Measurements from ENCODE around the gene ADRA2A.

The ADRA2A gene

DNA sequence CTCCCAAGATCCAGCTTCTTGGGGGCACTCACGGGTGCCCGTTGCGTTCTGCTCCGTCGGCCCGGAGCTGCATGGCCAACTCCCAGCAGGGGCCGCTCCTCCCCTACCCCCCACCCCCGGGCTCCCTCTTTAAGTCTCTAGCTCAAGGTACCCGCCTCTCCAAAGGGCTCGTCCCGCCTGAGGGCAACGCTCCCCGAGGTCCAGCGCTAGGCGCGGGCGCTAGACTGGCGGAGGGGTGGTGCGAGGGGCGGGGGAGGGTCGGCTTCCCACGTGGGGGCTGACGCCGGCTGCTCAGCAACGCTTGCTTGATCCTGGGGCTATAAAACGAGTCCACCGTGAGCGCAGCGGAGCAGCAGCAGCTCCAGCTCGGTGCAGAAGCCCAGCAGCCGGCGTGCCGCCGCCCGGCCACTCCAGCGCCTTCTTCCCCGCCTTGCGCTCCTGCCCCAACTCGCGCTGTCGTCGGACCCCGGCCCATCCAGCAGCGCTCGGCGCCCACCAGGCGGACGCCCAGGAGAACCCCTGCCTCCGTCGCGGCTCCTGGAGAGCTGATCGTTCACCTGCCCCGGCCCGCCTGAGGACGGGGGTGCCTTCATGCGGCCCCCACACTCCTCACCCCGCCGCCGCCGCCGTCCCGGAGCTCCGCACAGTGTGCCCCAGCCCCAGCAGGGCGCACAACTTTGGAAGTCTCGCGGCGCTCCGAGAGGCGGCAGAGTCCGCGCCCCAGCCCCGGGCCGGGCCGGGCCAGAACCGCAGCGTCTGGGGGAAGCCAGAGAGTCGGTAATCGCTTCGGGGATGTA lies at the start of gene ADRA2A:
ADRA2A (plus strand) TSS at position 348 of the 797 bp plus-strand sequence. CDS start 968 bp downstream, outside the sequence.
- DNase-seq = peak in 2 of 6 experiments; percentile 16 to 19

DNA sequence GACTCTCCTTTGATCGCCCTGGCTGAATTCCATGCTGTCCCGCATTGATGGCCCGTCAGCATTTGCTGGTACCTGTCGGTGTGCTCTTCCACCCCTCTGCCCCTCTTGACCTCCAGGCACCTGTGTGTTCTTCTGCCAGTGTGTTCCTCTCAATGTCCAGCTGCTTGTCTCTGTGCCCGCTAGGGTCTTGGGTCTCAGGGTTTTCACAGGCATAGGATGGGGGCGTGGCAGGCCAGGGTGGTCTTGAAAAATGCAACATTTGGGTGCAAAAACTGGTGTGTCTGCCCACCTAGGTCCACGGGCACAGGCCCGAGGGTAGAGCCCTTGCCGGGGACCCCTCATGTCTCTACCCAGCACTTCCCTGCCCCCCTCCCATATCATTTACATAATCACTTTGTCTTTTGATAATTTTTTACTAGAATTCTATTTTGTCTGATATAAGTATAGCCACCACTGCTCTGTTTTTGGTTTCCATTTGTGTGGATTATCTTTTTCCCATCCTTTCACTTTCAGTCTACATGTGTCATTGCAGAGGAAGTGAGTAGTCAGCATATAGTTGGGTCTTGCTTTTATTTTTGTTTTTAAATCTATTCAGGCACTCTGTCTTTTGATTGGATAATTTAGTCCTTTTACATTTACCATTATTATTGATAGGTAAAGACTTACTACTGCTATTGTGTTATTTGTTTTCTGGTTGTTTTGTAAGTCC lies 46.6 kb upstream of the ADRA2A start:
- no peak for DNase-seq

DNA sequence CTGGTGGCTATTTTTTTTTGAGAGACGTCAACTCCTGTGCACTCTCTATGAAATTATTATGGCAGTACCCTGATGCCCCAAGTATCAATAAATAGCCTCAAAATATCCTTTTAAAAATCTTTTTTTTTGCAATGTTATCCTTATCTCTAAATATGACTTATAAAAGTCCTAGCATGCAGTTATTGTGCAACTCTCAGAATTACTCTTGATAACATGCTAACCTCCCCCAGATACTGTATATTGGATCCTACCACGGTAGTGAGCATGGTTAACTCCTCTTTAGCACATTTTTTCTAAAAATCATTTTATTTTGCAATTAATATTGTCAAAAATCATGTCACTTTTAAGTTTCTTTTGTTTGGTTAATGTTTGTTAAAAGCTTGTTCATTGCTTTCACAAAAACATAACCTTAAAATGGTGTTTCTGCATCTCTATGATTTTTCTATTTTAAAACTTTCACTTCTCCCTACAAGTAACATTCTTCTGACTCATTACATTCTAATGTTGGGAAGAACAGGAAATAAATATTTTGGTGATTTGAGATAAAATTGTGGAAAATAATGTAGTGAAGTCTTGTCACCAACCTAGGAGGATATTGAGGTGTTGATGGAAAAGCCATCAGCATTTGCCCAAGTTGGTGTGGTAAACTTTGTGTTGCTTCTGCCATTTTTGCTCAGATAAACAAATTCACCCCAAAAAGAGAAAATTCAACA lies 42.1 kb upstream of the ADRA2A start:
- DNase-seq = no peak

DNA sequence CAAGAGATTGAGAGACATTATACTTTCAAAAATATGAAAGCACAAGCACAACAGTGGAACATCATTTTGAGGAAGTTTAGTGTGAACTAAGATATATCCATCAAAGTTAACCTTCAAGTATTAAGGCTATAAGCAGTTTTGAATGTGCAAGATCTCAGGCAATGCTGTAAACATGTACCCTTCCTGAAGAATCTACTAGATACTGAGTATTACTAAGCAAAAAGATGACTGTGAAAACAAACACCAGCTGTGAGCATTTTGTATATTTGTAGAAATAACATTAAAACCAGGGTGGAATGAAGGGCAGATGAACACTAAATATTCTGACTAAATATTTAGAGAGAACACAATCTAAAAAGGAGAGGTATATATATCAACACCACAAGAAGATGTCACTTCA lies 41.3 kb upstream of the ADRA2A start:
- DNase-seq = no peak

DNA sequence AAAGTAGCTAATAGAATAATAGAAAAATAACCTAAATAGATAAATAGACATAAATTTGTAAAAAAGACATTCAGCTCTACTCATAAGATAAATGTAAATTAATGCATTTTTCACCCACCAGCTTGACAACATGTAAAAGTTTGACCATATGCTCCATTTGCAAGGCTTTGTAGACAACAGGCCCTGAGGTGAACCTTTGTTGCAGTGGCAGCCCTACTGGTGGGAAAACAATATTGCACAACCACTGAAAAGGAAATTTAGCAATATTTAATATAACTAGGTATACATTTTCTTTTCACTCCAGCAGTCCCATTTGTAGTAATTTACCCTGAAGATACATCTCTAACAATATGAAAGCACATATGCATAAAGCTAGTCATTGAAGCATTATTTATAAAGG lies 39.0 kb upstream of the ADRA2A start:
- DNase-seq = no peak

DNA sequence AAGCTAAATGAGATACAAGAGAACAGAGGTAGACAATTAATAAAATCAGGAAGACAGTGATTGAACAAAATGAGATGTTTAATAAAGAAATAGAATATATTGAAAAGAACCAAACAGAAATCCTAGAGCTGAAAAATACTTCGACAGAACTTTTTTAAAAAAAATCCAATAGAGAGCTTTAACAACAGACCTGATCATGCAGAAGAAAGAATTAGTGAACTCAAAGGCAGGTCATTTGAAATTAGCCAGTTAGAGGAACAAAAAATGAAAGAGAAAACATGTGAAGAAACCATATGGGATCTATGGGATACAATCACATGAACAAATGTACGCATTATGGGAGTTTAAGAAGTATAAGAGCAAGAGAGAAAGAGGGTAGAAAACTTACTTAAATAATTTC lies 37.3 kb upstream of the ADRA2A start:
- no peak for DNase-seq

DNA sequence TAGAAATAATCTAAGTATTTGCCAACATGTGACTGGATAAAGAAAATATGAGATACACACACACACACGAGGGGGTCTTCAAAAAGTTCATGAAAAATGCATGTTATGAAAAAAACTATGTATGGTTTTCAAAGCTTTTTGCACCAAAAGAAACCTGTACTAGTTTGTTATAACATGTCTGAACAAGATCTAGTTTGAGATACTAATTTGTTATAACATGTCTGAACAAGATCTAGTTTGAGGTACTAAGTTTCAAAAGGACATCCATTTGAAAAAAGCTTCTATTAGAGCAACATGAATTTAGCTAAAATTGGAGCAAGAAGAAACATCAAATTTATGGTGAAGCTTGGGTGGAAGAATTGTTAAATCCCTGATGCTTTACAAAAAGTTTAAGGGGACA lies 19.8 kb upstream of the ADRA2A start:
- no peak for DNase-seq

DNA sequence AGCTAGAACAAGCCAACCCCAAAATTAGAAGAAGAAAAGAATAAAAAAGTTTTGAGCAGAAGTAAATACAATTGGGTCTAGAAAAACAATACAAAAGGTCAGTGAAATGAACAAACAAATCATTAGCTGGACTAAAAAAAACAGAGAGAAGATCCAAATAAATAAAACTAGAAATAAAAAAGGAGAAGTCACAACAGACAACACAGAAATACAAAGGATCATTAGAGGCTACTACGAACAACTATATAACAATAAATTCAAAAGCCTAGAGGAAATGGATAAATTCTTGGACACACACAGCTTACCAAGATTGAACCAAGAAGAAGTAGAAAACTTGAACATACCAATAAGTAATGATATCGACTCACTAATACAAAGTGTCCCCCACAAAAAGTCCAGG lies 13.4 kb upstream of the ADRA2A start:
- DNase-seq = no peak

DNA sequence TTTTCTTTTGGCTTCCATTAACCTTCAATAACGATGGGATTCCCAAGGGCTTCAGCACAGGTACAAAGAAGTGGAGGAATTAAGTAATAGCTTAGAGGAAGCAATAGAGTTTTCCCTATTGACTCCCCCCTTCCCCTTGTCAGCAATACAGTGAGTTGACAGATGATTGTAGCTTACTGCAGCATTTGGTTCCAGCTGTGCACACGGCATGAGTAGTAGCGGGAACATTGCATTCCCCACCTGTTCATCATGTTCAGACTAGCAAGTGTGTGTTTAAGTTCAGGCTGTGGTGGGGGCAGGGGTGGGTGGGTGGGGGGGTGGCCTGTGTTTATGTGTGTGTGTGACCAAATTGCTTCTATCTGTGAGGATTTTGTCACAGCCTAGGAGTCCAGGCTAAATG lies 4.6 kb upstream of the ADRA2A start:
- DNase-seq = no peak

DNA sequence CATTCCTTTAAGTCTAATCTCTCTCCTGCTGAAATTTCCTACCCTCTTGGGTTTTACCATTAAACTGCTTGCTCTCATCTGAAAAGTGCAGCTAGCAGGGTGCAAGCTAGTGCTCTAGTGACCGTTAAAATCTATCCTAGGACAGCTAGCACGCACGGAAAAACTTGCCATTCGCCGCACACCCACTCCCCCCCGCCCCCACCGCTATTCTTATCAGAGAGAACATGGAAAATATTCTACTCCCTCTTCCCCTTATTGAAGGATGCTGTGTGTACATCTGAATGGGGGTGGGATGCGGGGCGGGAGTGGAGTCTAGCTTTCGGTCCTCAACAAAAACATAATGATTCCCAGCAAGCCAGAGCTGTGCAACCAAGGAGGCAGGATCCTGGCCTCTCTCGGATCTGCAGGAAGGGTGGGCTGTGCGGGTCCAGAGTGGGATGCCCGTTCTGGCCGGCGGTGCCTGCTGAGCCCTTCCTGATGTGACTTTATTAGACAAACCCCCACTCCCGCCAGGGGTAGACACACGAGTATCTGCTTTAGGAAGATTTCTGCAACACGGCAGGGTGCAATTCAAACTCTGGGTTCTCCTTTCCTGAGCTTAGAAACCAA lies 1.1 kb upstream of the ADRA2A start:
- DNase-seq = no peak

DNA sequence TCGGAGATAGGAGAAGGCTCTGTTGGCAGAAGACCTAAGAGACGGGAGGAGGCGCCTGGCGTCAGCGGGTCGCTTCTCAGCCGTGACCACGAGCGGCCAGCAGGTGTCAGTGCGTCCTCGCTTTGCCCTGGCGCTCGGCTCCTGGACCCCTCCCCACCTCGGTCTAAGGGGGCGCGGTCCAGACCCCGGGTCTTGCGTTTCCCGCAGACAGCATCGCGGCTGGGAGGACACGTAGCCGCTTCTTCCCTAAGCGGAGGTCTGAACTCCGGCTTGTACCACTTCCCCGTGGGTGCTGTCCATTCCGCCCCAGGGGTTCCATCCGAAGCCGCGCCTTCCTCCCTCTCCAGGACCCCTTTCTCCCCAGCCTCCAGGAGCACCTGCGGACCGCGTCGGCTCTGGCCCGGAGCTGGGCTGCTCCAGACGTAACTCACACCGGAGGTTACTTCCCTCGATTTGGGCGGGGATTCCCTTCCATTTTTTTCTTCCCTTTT lies 593 bp upstream of the ADRA2A start:
- peak in 4 of 6 experiments; percentile 7 to 35 (median 20) for DNase-seq

DNA sequence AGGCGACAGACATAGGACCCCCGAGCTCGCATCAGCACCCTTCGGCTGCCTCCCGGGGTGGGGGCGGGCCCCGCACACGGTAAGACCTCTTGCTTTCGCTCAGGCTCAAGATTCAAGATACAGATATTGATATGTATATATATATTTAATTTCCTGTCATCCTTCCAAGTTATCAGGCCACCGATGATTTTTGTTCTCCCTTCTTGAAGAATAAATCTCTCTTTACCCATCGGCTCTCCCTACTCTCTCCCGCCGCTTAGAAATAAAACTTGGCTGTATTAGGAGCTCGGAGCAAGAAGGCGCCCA lies 603 bp downstream of the ADRA2A start:
- no peak for DNase-seq

DNA sequence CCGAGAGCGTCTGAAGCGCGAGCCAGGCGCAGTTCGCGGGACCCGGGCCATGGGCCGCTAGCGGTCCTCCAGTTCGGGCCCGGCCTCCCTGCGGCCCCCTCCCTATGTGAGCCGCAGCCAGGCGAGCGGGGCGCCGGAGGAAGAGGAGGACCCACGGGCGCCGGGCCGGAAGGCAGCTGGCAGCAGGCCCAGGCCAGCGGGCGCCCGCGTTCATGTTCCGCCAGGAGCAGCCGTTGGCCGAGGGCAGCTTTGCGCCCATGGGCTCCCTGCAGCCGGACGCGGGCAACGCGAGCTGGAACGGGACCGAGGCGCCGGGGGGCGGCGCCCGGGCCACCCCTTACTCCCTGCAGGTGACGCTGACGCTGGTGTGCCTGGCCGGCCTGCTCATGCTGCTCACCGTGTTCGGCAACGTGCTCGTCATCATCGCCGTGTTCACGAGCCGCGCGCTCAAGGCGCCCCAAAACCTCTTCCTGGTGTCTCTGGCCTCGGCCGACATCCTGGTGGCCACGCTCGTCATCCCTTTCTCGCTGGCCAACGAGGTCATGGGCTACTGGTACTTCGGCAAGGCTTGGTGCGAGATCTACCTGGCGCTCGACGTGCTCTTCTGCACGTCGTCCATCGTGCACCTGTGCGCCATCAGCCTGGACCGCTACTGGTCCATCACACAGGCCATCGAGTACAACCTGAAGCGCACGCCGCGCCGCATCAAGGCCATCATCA lies 1.1 kb downstream of the ADRA2A start:
- peak in 1 of 6 experiments; percentile 40 for DNase-seq

DNA sequence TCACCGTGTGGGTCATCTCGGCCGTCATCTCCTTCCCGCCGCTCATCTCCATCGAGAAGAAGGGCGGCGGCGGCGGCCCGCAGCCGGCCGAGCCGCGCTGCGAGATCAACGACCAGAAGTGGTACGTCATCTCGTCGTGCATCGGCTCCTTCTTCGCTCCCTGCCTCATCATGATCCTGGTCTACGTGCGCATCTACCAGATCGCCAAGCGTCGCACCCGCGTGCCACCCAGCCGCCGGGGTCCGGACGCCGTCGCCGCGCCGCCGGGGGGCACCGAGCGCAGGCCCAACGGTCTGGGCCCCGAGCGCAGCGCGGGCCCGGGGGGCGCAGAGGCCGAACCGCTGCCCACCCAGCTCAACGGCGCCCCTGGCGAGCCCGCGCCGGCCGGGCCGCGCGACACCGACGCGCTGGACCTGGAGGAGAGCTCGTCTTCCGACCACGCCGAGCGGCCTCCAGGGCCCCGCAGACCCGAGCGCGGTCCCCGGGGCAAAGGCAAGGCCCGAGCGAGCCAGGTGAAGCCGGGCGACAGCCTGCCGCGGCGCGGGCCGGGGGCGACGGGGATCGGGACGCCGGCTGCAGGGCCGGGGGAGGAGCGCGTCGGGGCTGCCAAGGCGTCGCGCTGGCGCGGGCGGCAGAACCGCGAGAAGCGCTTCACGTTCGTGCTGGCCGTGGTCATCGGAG lies 1.8 kb downstream of the ADRA2A start:
- no peak for DNase-seq

DNA sequence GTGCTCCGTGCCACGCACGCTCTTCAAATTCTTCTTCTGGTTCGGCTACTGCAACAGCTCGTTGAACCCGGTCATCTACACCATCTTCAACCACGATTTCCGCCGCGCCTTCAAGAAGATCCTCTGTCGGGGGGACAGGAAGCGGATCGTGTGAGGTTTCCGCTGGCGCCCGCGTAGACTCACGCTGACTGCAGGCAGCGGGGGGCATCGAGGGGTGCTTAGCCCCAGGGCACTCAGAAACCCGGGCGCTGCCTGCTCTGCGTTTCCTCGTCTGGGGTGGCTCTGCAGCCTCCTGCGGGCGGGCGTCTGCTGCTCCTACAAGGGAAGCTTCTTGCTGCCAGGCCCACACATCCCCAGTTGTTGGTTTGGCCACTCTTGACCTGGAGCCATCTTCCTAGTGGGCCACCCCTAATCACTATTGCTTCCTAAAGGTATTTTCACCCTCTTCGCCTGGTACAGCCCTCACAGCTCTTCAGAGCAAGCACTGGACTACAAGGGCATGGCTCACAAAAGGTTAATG lies 2.5 kb downstream of the ADRA2A start:
- DNase-seq = no peak

DNA sequence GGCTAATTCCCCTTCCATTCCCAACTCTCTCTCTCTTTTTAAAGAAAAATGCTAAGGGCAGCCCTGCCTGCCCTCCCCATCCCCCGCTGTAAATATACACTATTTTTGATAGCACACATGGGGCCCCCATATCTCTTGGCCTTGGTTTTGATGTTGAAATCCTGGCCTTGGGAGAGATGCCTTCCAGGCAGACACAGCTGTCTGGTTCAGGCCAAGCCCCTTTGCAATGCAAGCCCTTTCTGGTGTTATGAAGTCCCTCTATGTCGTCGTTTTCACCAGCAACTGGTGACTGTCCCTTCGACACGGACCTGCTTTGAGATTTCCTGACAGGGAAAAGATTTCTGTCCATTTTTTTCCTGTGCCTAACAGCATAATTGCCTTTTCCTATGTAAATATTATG lies 3.0 kb downstream of the ADRA2A start:
- no peak for DNase-seq

DNA sequence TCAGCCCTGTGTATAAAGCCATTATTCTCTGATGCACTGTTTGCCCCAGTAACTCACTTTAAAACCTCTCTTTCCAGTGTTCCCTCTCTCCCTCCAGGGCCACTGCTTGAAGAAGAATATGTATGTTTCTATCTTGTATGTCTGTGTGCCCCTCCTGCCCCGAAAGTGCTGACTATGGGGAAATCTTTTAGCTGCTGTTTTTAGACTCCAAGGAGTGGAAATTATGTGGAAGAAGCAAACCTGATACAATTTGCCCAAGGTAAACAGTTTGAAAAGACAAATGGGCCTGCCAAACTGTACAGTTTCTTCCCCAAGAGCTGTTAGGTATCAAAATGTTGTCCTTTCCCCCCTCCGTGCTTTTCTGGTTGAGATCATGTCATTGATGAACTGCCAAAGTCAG lies 3.4 kb downstream of the ADRA2A start:
- no peak for DNase-seq

DNA sequence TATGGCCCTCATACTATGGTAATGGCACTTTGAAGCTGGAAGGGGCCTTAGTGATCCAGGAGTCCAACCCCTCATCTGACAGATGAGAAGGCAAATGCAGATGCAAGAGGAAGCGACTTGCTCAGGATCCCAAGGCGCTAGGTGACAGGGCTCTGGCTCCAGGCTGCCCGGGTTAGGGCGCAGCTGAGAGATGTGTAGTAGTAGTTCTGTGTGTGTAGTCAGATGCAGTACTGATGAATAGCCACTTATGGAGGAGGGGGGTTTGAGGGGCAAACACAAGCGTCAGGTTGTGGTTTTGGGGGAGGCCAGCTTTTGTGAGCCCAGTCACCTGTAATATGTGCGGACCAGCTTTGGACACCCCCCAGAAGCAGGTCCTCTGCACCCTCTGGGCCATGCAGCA lies 4.8 kb downstream of the ADRA2A start:
- no peak for DNase-seq

DNA sequence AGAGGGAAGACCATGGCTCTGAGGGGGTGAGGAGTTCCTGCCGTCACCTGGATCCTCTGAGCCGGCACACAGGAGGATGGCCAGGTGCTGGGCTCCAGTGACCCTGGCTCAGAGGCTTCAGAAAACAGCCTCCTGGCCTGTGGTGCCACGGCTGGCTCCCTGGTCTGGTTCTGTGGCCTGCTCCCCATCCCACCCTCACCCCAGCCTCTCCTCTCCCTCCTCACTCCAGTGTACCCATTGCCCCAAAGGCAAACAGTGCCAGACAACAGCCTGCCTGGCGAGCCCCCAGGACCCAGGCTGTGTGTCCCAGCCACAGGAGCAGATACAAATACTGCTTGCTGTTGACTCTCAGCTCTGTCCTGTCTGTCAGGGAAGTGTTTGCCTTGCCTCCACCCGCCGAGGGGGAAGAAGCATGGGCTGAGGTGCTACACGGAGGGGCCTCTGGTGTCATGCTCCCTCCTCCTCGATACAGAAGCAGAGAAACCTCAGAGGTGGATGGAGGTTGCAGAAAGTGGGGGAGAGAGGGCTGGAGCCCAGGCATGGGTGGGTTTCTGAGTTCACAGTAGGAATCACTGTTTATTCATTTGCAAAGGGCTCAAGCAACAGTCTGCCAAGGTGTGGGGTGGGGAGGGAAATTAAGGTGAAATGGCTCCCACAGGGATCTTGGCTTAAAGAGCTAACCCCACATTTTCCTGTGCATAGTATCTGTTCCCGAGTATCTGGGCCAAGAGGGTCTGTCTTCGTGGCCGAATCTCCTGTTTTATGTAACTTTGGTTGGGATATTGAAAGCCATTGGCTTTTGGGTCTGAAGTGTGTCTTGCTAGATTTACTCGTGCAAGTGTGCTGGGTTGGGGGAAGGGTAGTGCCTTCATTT lies 5.5 kb downstream of the ADRA2A start:
- DNase-seq = no peak

DNA sequence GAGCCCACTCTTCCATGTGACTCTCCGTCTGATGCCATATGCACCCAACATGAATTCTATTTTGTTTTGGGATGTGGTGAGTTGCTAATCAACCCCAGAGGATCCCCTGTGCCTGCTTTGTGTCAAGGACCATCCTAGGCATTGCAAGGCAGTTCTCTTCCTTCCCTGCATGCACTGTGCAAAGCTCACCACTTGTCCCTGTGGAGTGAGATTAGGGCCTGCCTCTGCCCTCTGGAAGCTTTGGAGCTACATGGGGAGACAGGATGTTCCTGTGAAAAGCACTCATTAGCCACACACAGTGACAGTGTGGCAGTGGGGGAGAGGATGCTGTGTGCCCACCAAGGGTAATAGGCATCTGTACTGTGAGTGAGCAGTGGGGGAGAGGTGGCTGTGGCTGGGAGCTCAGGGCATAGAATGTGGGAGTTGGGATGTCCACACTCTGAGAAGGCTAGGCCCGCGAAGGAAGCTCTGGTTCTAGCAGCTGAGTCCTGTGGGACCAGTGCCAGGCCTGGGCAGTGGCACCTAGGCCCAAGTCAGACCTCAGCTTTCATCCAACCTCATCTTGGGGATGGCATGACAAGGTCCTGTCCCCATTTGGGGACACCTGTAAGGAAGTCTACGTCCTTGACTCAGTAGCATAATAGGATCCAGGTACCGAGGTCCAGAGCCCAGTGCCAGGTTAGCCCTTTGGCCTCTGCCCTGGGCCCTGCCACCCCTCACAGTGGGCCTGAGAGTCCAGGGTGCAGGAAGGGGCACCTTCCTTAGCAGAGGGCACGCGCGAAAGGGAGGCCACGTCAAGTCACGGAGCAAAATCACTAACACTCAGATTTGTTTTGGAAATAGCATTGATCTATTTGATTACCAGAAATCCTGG lies 6.6 kb downstream of the ADRA2A start:
- no peak for DNase-seq
